SU-DHL-6 (cell line): ENCODE measurements around the gene COG7.

Source experiments
- H2AFZ ChIP-seq: fragments of 200-600 bp; sonication (generic); 2 replicates; pipeline ENCODE4 v1.6.1; 2014; ENCODE audit warnings: low read depth, mild to moderate bottlenecking, moderate library complexity, mixed read lengths, antibody characterized with exemption, low read length; ENCODE audit not compliant: severe bottlenecking
- H3F3A ChIP-seq: fragments of 200-600 bp; shearing (Covaris generic); 2 replicates; pipeline ENCODE4 v1.6.0; 2016; ENCODE audit warnings: antibody characterized with exemption, mild to moderate bottlenecking; ENCODE audit not compliant: insufficient read depth
- H3K27ac ChIP-seq: fragments of 200-600 bp; sonication (generic); 2 replicates; pipeline ENCODE4 v1.5.1; 2016; ENCODE audit warnings: low read depth, mild to moderate bottlenecking, low read length, moderate library complexity, mixed read lengths
- H3K27me3 ChIP-seq: fragments of 200-600 bp; sonication (generic), shearing (Covaris generic); 2 replicates; pipeline ENCODE4 v1.6.0; 2014; ENCODE audit warnings: mild to moderate bottlenecking, low read length
- H3K36me3 ChIP-seq: fragments of 200-600 bp; sonication (generic); 2 replicates; pipeline ENCODE4 v1.6.1; 2014; ENCODE audit warnings: mild to moderate bottlenecking, low read length, mixed read lengths
- H3K4me2 ChIP-seq: fragments of 300-600, 200-600 bp; shearing (Covaris generic), sonication (generic); 2 replicates; pipeline ENCODE4 v1.6.0; 2014; ENCODE audit warnings: low read length, low read depth, mild to moderate bottlenecking; ENCODE audit not compliant: poor library complexity, severe bottlenecking
- H3K4me3 ChIP-seq: fragments of 200-600 bp; sonication (generic); 2 replicates; pipeline ENCODE4 v1.5.1; 2014; ENCODE audit warnings: antibody characterized with exemption, low read length, mild to moderate bottlenecking, mixed read lengths; ENCODE audit not compliant: insufficient read depth, poor library complexity, severe bottlenecking
- H3K79me2 ChIP-seq: fragments of 200-600 bp; sonication (generic); 2 replicates; pipeline ENCODE4 v1.6.1; 2014; ENCODE audit warnings: mild to moderate bottlenecking, low read length, moderate library complexity; ENCODE audit not compliant: insufficient read depth
- H3K9ac ChIP-seq: fragments of 200-600 bp; sonication (generic); 2 replicates; pipeline ENCODE4 v1.7.0; 2014; ENCODE audit warnings: mild to moderate bottlenecking, low read length
- H3K9me2 ChIP-seq: fragments of 200-600 bp; sonication (generic); replicated peaks from 2 replicates; pipeline ENCODE4 v1.6.1; 2014; ENCODE audit warnings: low read length; ENCODE audit not compliant: insufficient read depth
- H3K9me3 ChIP-seq: fragments of 200-600 bp; sonication (generic); 2 replicates; pipeline ENCODE4 v1.6.1; 2014; ENCODE audit warnings: low read length, mixed read lengths; ENCODE audit not compliant: insufficient read depth
- H4K20me1 ChIP-seq: fragments of 200-600 bp; sonication (generic); 2 replicates; pipeline ENCODE4 v1.6.1; 2014; ENCODE audit warnings: low read depth, mild to moderate bottlenecking, antibody characterized with exemption, low read length, moderate library complexity, mixed read lengths
- EZH2phosphoT487 ChIP-seq: fragments of 200-600 bp; sonication (generic), shearing (Covaris generic); conservative IDR thresholded peaks from 2 replicates; pipeline ENCODE4 v1.6.1; 2018; ENCODE audit warnings: mild to moderate bottlenecking, antibody characterized with exemption, low read length, moderate library complexity, mixed read lengths
- TF ChIP-seq, protein P1 (sequence below): fragments of 200-600 bp; sonication (generic); IDR thresholded peaks from one replicate; pipeline ENCODE4 v1.5.1; 2017; ENCODE audit warnings: antibody characterized with exemption, mild to moderate bottlenecking, low read length, moderate library complexity; ENCODE audit not compliant: insufficient read depth, poor library complexity, severe bottlenecking

Gene COG7

DNA sequence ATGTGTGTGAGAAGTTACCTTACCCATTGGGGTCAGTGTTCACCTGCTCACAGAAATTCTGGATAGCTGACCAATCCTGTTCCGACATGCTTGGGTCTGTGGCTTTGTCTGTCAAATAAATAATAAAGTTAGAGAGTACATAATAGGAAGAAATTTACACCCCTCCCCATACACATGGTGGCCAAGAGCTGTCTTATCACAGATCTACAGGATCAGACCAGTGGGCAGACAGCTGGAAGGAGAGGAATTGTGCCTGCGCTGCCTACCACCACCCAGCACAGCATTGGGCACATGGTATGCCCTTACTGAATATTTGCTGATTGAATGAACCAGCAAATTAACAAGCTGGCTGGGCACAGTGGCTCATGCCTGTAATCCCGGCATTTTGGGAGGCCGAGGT lies 42.7 kb upstream of the COG7 start:
- peaks cover 23% of the 10 kb centered on the region; the same call in 1 of the 2 replicates for H3K36me3 ChIP-seq

DNA sequence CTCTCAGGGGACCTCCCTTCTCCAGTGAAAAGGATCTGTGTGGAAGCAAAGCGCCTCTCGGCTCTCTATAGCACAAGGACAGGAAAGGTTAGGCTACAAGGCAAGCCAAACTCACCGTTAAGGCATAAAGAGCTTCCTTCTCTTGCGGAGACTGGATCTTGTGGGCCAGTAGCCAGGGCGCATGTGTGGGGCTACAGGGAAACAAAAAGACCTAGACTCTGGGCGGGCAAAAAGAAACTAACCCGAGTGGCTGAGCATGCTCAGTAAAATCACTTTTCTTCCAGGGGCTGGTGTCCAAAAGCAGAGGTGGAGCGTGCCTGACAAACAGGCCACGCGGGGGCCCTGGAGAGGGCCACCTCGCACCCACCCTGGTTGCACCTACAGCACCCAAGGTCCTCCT lies 41.2 kb upstream of the COG7 start:
- Histone ChIP-seq H3K79me2 (peaks cover 58% of the 10 kb centered on the region), H3K4me3 (no peak overlapping the region), H3K9ac (no peak overlapping the region), H3F3A (no peaks in the 10 kb centered on the region), H3K36me3 (peaks cover 35% of the 10 kb centered on the region; the same call in 1 of the 2 replicates), H3K27ac (no peak overlapping the region), H3K9me2 (no peaks in the 10 kb centered on the region), H3K9me3 (no peaks in the 10 kb centered on the region), H3K4me2 (no peak overlapping the region), H3K27me3 (no peaks in the 10 kb centered on the region), H2AFZ (no peak overlapping the region), H4K20me1 (peaks cover 21% of the 10 kb centered on the region)
- no peak for TF ChIP-seq EZH2phosphoT487
- TF ChIP-seq, protein P1, sequence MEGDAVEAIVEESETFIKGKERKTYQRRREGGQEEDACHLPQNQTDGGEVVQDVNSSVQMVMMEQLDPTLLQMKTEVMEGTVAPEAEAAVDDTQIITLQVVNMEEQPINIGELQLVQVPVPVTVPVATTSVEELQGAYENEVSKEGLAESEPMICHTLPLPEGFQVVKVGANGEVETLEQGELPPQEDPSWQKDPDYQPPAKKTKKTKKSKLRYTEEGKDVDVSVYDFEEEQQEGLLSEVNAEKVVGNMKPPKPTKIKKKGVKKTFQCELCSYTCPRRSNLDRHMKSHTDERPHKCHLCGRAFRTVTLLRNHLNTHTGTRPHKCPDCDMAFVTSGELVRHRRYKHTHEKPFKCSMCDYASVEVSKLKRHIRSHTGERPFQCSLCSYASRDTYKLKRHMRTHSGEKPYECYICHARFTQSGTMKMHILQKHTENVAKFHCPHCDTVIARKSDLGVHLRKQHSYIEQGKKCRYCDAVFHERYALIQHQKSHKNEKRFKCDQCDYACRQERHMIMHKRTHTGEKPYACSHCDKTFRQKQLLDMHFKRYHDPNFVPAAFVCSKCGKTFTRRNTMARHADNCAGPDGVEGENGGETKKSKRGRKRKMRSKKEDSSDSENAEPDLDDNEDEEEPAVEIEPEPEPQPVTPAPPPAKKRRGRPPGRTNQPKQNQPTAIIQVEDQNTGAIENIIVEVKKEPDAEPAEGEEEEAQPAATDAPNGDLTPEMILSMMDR: no peak

More for the DNA sequence above, 42.7 kb upstream of the COG7 start:
- Histone ChIP-seq H3K4me3 (no peak overlapping the region), H3K9me2 (no peaks in the 10 kb centered on the region), H3F3A (no peaks in the 10 kb centered on the region), H3K9ac (no peak overlapping the region), H3K4me2 (no peak overlapping the region), H2AFZ (no peak overlapping the region), H3K9me3 (no peaks in the 10 kb centered on the region), H3K27ac (no peak overlapping the region), H3K27me3 (no peaks in the 10 kb centered on the region), H4K20me1 (peaks cover 21% of the 10 kb centered on the region), H3K79me2 (peaks cover 68% of the 10 kb centered on the region)
- TF ChIP-seq EZH2phosphoT487: no peak
- TF ChIP-seq, protein P1: no peak

DNA sequence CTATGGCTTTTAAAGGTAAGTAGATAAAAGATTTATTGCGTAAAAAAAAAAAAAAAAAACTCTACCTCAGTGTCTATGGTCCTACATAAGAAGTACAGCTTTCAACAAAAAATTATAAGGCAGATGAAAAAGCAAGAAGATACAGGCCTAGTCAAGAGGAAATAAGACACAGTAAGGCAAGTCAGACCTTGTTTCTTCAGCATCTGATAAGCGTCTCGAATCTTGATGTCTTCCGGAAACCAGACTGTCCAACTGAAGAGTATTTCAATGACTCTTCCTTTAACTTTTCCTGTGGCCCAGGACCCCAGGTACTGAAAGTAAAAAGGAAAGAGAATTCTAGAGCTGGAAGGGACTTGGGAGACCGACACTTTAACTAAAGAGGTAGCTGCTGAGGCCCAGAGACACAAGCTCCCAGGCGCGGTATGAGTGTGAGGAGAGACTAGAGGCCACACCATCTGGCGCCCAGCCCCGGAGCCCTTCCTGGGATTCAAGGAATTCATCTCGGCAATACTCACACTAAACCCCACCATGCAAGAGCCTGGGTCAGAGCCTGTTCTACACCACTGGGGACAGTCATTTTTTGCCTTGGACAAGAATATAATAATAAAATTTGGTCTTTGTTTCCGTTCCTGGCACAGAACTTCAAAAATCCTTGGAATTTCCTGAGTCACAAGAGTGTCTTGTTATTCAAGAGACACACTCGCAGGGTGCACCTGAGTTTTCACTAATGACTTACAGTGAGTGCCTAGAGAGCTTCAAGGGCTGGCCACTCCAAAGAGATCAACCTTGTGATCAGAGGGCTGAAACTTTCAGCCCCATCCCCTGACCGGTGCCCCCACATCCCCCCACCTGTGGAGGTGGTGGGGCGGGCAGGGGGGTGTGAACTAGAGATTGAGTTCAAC lies 38.8 kb upstream of the COG7 start:
- H4K20me1 ChIP-seq: peaks cover 10% of the 10 kb centered on the region
- no peaks in the 10 kb centered on the region for H3F3A ChIP-seq
- H3K27ac ChIP-seq: no peak overlapping the region
- no peak overlapping the region for H3K4me2 ChIP-seq
- no peak overlapping the region for H3K9ac ChIP-seq
- no peaks in the 10 kb centered on the region for H3K27me3 ChIP-seq
- no peaks in the 10 kb centered on the region for H3K9me2 ChIP-seq
- H3K36me3 ChIP-seq: peaks cover 46% of the 10 kb centered on the region; the same call in 1 of the 2 replicates
- H3K4me3 ChIP-seq: no peak overlapping the region
- TF ChIP-seq, protein P1: no peak
- no peak overlapping the region for H2AFZ ChIP-seq
- no peaks in the 10 kb centered on the region for H3K9me3 ChIP-seq
- peaks cover 41% of the 10 kb centered on the region for H3K79me2 ChIP-seq
